ENCODE results near the gene IBSP.
A peak's percentile ranks its signal among the peaks of the same experiment; 100 is the strongest.

Gene IBSP

GRCh38 chr4:87799301-87800113 is at the start of gene IBSP:
IBSP (plus strand) TSS chr4:87799554; CDS start chr4:87802362, 2,808 bp downstream.
- no peak for DNase-seq

- DNase-seq: no peak
Observed at GRCh38 chr4:87749883-87750282, 49.5 kb upstream of the IBSP start.

GRCh38 chr4:87758270-87758669 is 41.1 kb upstream of the IBSP start:
- DNase-seq: no peak

- no peak for DNase-seq
Observed at GRCh38 chr4:87762311-87762710, 37.0 kb upstream of the IBSP start.

GRCh38 chr4:87781569-87781968 is 17.8 kb upstream of the IBSP start:
- DNase-seq: no peak

GRCh38 chr4:87783781-87784180 is 15.6 kb upstream of the IBSP start:
- DNase-seq: no peak

GRCh38 chr4:87785731-87786509 is 13.4 kb upstream of the IBSP start:
- DNase-seq: no peak

GRCh38 chr4:87802858-87803257 is 3.5 kb downstream of the IBSP start:
- DNase-seq: no peak

- DNase-seq: no peak
Observed at GRCh38 chr4:87803421-87803820, 4.1 kb downstream of the IBSP start.

GRCh38 chr4:87804871-87805270 is 5.5 kb downstream of the IBSP start:
- no peak for DNase-seq

- DNase-seq: peak; percentile 41
Observed at GRCh38 chr4:87805971-87806370, 6.6 kb downstream of the IBSP start.

GRCh38 chr4:87806520-87806919 is 7.2 kb downstream of the IBSP start:
- DNase-seq: peak; percentile 64

- peak; percentile 42 for DNase-seq
Observed at GRCh38 chr4:87807402-87807801, 8.0 kb downstream of the IBSP start.

GRCh38 chr4:87811977-87812376 is 12.6 kb downstream of the IBSP start:
- peak; percentile 32 for DNase-seq

- peak; percentile 97 for DNase-seq
Observed at GRCh38 chr4:87819281-87819919, 20.0 kb downstream of the IBSP start.

- DNase-seq: no peak
Observed at GRCh38 chr4:87823200-87823599, 23.8 kb downstream of the IBSP start.

GRCh38 chr4:87823724-87824123 is 24.4 kb downstream of the IBSP start:
- DNase-seq: no peak

- DNase-seq: no peak
Observed at GRCh38 chr4:87824352-87824751, 25.0 kb downstream of the IBSP start.

- DNase-seq: no peak
Observed at GRCh38 chr4:87832669-87833068, 33.3 kb downstream of the IBSP start, which contains the start of gene MEPE. MEPE (plus strand) TSS chr4:87832969; CDS start chr4:87834715, 1,746 bp downstream.

- DNase-seq: no peak
Observed at GRCh38 chr4:87834401-87834800, 35.0 kb downstream of the IBSP start.

GRCh38 chr4:87835197-87835596 is 35.8 kb downstream of the IBSP start:
- DNase-seq: peak; percentile 8

- no peak for DNase-seq
Observed at GRCh38 chr4:87835743-87836142, 36.4 kb downstream of the IBSP start.

GRCh38 chr4:87838205-87838604 is 38.9 kb downstream of the IBSP start:
- no peak for DNase-seq

Data from fibroblast of skin of right quadriceps (primary cell).